Islet precursor cell (in vitro differentiated cells): ENCODE data around the gene IL1RN.

Experiments used
- DNase-seq: peaks from one replicate; pipeline ENCODE4 v3.0.0-alpha.2; 2018

Gene IL1RN

DNA sequence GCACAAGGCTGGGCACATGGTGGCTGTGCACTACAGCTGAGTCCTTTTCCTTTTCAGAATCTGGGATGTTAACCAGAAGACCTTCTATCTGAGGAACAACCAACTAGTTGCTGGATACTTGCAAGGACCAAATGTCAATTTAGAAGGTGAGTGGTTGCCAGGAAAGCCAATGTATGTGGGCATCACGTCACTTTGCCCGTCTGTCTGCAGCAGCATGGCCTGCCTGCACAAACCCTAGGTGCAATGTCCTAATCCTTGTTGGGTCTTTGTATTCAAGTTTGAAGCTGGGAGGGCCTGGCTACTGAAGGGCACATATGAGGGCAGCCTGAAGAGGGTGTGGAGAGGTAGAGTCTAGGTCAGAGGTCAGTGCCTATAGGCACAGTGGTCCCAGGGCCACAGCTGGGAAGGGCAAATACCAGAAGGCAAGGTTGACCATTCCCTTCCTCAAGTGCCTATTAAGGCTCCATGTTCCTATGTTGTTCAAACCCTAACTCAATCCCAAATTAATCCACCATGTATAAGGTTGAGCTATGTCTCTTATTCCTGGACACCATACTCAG, 2.2 kb downstream of the IL1RN start:
- DNase-seq: peak; percentile 14

DNA sequence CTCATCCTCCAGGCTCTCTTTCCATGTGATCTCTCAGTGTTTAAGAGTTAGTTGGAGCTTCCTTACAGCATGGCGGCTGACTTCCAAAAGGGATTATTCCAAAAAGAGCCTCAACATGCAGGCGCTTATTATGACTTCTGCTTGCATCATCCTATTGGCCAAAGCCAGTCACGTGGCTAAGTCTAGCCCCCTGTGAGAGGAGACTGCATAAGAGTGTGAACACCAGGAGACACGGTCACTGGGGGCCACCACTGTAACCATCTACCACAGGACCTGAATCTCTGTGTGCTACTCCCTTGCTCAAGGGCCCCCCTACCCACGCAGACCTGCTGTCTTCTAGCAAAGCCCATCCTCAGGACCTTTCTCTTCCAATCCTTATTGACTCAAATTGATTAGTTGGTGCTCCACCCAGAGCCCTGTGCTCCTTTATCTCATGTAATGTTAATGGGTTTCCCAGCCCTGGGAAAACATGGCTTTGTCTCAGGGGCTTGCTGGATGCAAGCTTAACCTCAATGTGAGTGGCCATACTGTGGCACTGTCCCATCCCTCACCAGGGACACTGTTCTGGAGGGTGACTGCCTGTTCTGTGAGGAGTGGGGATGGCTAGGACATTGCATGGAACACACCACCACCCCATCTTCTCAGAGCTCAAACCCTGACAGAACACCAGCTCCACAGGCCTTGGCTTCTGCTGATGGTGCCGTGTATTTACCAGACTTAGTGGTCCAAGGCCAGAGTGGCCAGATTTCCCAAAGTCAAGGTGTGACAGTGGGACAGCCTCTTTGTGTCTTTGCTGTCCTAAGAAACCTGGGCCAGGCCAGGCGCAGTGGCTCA, 4.2 kb downstream of the IL1RN start:
- peak; percentile 37 for DNase-seq

DNA sequence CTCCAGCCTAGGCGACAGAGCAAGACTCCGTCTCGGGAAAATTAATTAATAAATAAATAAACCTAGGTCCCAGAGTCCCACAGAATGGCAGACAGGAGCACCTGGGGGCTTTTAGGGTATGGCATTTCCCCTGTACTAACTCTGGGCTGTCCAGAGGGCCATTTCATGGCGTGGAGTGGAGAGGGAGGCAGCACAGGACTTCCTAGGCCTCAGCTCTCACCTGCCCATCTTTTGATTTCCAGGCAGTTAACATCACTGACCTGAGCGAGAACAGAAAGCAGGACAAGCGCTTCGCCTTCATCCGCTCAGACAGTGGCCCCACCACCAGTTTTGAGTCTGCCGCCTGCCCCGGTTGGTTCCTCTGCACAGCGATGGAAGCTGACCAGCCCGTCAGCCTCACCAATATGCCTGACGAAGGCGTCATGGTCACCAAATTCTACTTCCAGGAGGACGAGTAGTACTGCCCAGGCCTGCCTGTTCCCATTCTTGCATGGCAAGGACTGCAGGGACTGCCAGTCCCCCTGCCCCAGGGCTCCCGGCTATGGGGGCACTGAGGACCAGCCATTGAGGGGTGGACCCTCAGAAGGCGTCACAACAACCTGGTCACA, 5.1 kb downstream of the IL1RN start:
- peak; percentile 28 for DNase-seq

DNA sequence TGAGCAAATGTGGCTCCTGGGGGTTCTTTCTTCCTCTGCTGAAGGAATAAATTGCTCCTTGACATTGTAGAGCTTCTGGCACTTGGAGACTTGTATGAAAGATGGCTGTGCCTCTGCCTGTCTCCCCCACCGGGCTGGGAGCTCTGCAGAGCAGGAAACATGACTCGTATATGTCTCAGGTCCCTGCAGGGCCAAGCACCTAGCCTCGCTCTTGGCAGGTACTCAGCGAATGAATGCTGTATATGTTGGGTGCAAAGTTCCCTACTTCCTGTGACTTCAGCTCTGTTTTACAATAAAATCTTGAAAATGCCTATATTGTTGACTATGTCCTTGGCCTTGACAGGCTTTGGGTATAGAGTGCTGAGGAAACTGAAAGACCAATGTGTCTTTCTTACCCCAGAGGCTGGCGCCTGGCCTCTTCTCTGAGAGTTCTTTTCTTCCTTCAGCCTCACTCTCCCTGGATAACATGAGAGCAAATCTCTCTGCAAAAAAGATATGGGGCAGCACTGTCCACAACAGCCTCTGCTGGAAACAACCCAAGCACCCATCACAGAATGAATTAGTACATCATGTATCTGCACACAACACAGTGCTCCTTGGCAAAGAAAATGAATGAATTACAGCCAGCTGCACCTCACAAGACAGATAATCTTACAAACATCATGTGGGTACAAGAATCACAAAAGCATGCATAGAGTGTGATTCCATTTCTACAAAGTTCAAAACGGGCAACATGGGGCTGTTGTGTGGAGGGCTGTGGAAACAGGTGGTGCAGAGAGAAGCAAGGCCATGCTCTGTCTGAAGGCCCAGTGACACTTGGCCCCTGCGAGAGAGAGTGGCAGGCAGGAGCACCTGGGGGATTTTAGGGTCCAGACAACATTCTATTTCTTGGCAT, 6.6 kb downstream of the IL1RN start:
- peak; percentile 64 for DNase-seq

DNA sequence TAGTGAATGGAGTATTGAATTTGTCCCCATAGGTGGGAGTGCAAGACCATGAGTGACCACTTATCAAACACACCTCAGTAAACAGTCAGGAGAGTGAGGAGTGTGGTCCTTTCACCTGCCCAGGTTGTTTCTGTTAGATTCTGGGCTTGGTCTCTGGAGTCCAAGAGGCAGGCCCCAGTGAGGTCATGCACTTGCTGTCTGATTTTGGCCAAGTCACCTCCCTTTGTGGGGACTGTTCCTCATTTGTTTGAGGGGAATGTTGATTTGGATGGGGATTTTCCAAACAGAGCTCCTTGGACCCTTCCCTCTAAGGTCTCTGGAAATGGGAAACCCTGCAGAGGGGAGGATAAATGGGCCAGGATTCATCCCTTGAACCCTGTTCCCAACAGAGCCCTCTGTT, 7.3 kb downstream of the IL1RN start:
- peak; percentile 19 for DNase-seq

DNA sequence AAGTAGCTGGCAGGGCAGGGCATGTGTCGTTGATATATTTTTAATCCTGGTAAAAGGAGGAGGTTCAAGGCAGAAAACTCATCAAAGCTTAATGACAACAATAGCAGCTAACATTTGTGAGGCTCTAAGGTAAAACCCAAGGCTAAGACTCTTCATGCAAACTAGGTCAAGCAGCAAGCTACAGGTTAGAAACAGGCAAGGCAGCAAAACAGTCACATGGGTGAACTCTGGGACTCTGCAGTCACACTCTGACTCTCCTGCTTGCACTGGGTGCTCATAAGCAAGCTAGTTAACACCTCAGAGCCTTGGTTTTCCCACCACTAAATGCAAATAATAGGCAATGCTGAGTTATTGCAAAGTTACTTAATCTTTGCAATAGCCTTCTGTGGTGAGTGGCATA, 7.9 kb downstream of the IL1RN start:
- DNase-seq: peak; percentile 29

DNA sequence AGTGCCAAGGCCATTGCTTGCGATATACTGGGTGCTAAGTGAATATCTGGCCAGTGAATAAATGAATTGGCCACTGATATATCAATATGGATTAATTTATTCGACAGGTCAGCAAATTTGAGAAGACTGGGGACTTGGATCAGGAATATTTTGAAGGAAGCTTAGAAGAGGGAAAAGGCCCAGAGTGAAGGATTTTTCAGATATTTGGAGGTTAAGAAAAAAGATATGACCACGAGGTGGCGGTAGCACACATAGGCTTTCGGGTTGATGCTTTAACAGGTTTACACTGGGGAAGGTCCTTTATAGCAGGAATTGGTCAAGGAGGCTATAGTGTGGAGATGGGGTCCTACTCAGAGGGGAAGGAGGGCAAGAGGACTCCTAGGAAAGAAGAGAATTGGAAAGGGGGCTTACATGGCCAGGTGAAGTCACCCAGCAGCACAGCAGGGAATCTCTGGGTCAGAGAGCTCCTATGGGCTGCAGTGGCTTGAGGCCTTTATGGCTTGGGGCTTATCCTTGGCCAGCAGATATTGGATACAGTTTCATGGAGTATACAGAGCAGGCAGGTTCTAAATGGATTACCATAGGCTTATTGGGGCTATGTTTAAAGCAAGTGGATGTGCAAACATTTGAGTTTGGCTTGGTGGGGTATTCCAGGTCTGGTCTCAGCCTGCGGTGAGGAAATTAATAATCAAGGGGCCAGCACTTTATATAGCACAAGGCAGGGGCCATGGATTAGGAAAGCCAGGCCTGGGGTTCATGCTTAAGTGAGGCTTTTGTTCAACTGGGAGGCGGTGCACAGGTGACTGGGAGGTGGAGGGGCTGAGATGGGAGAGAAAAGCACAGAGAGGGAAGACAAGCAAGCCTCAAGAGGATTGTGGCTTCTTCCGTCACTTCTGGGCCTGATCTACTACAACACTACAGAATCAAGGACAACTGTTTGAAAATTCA, 9.7 kb downstream of the IL1RN start:
- DNase-seq: peak; percentile 54

DNA sequence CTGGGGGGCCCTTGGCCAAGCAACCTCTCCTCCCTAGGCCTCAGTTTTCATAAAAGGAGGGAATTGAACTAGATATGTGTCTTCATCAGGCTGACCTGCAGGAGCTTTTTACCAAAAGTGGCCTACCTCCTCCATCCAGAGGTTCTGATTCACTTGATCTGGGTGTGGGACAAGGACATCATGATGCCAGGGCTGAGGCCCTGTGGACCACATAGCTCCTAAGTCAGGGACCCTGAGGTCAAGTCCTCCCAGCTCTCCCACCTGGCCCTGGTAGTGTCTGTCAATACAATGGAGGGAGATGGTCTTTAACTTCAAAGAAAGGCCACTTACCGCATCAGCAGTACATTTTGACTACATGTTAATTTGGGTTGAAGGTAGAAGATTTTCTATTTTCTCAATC, 10.4 kb downstream of the IL1RN start:
- DNase-seq: peak; percentile 13

DNA sequence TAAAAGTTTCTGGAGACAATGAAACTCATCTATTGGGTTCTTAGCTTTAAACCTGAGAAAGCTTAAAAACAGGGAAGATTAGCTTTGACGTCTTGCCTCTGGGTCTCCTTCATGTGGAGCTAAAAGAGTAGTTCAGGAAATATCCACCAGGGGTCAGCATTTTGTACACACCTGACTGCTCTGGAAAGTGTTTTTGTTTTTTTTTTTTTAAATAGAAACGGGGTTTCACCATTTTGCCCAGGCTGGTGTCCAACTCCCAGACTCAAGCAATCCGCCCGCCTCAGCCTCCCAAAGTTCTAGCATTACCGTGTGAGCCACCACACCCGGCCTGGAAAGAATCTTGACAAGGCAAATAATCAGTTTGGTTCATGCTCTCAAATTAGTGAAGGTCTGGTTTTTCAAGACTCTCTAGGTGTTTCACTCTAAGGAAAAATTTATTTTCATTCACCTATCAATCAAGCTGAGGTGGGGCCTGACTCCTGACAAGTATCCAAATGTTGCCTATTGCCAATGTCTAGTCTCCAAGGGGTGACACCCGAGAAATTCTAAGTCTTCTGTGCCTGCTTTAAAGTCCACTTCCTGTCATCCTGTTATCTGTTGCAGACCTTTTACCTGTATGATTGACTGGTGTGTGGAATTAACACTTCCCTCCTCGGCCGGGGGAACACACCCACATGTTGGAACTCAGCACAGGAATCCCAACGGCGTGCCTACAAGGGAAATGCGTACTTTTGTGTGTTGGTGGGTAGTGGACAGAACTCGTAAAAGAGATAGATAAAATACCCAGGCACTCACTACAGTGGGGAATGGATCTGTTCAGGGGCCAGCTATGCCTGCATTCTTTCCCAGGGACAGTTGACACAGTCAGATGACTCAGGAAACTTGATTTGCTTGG, 11.3 kb downstream of the IL1RN start:
- peak; percentile 87 for DNase-seq

DNA sequence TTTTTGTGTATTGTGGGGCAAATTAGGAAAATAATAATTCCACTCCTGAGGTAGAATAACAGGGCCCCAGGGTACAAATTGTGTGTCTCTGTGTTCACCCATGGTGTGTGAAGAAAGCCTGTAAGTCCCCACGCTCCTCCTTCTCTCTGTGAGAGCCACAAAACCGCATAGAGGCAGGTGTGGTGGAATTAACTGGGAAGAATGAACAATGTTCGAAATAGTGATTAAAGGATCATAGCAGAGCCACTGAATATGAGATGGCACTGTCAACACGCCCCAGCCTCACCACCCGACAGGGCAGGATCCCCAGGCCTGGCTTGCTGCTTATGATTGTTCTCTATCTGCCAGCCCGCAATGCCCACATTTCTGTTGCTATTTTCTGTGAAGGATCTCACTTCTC, 14.1 kb downstream of the IL1RN start:
- peak; percentile 22 for DNase-seq

DNA sequence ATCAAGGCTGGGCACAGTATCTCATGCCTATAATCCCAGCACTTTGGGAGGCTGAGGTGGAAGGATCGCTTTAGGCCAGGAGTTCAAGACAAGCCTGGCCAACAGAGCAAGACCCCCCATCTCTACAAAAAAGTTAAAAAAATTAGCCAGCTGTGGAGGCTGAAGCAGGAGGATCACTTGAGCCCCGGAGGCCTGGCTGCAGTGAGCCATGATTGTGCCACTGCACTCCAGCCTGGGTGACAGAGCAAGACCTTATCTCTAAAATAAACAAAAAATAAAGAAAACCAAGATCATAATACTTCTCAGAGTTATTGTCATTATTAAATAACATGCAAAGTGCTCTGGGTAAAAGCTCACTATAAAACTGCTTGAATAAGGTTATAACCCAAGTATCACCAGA, 14.9 kb downstream of the IL1RN start:
- peak; percentile 12 for DNase-seq

DNA sequence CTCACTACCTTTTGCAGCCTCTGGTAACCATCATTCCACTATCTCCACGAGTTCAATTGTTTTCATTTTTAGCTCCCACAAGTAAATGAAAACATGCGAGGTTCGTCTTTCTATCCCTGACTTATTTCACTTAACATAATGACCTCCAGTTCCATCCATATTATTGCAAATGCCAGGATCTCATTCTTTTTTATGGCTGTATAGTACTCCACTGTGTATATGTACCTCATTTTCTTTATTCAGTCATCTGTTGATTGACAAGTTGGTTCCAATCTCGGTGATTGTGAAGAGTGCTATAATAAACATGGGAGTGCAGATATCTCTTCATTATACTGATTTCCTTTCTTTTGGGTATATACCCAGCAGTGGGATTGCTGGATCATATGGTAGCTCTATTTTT, 16.9 kb downstream of the IL1RN start:
- no peak for DNase-seq

DNA sequence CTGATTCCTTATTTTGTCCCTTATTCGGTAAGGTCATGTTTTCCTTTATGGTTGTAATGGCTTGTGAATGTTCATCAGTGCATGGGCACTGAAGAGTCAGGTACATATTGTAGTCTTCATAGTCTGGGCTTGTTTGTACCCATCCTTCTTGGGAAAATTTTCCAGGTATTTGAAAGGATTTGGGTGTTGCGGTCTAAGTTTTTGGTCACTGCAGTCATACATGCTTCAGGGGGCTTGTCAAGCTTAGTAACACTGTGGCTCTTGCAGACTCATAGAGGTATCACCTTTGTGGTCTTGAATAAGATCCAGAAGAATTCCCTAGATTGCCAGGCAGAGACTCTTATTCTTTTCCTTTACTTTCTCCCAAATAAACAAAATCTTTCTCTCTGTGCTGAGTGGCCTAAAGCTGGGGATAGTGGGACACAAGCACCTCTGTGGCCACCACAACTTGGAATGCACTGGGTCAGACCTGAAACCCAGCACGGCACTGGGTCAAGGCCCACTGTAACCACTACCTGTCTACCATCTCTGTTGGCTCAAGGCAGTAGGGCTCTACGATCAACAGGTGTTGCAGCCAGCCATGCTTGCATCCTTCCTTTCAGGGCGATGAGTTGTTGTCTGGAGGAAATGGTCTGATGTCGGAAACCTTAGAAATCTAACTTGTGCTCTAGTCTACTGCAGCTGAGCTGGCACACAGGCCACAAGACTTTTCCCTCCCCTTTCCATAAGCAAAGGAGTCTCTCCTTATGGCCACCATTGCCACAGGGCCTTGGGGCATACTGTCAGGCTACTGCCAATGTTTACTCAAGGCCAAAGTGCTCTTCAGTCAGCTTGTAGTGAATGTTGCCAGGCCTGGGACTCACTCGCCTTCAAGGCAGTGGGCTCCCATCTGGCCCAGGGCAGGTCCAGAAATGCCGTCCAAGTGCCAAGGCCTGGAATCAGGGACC, 21.5 kb downstream of the IL1RN start:
- no peak for DNase-seq

DNA sequence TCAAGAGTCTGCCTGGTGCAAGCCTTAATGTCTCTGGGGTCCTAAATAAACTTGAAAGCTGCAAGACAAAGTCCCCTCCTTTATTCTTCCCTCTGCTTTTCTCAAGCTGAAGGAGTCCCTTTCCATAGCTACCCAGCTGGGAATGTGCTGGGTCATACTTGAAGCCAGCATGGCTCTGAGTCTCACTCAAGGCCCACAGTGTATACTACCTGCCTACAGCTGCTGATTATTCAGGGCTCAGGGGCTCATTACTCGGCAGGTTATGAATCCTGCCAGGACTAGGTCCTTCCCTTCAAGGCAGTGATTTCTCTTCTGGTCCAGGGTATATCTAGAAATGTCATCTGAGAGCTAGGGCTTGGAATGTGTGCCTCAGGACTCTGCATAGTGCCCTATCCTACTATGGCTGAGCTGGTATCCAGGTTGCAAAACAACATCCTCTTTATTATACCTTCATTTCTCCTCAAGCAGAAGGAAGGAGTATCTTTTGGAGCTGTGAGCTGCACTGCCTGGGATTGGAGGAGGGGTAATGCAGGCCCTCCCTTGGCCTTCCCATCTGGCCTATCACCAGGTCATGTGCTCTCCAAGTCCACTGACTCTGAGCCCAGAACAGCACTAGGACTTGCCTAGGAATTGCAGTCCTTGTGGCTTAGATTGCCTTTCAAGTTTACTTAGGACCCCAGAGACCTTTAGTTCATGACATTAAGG, 22.3 kb downstream of the IL1RN start:
- DNase-seq: no peak

DNA sequence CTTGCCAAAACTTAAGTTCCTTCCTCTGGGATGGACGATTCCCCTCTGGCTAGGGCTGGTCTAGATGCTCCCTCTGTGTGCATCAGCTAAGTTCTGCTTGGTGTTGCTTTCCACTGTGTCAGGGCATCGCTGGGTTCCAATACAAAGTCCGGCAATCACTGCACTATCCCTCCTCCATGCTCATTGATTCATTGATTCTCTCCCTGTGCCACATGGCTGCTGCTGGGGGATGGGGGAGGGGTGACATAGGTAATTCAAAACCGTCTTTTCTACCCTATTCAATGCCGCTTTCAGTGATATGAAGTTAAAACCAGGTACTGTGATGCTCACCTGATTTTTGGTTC, 22.8 kb downstream of the IL1RN start:
- DNase-seq: no peak

DNA sequence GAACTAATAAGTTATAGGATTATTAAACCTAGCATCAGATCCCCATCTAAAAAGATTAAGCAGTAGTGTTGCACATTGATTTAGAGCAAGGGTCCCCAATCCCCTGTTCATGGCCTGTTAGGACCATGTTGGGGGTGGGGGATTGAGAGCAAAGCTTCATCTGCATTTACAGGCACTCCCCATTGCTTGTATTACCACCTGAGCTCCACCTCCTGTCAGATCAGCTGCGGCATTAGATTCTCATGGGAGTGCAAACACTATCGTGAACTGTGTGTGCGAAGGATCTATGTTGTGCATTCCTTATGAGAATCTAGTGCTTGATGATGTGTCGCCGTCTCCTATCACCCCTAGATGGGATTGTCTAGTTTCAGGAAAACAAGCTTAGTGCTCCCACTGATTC, 27.9 kb downstream of the IL1RN start:
- no peak for DNase-seq

DNA sequence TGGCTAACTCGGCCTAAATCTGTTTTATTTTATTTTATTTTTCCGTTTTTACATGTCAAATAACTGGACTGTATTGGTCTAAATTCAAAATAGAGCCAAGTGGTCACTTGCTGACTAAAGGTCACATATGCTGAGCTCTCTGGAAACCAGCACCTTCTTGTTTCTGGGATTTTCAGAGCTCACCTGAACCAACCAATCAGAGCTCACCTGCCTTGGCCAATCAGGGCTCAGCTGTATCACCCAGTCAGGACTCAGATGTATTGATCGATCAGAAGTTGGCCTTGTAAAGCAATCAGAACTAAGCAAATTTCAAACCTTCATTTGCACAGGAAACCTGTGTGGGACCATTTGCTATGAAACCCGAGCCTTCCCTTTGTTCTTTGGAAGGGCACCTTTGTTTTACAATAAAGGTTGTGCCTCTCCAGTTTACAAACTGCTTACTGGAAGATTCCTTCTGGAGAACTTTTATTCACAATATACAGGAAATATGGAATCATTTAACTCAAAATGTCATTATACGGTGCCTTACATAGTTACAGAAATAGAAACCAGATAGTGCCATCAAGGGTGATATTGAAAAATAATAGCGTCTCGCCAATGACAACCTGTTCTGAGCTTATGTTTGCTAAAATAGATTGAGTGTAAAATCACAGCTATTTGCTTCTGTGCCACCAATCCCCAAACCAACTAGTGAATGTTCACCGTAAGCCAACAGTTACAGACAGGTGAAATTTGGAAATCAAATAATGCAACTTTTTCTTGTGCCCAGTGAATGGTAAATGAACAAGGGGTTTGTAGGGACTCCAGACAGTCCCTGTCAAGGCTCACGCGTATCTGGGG, 29.1 kb downstream of the IL1RN start:
- no peak for DNase-seq
